GM18502 (cell line): ENCODE results near the gene TNFSF10.

Experiments used
- ATAC-seq: cut with Tn5 transposase; IDR thresholded peaks from one replicate; pipeline ENCODE4 v1.9.1; 2021; ENCODE audit warnings: mild to moderate bottlenecking; ENCODE audit not compliant: unreplicated experiment, poor library complexity

The TNFSF10 gene

DNA sequence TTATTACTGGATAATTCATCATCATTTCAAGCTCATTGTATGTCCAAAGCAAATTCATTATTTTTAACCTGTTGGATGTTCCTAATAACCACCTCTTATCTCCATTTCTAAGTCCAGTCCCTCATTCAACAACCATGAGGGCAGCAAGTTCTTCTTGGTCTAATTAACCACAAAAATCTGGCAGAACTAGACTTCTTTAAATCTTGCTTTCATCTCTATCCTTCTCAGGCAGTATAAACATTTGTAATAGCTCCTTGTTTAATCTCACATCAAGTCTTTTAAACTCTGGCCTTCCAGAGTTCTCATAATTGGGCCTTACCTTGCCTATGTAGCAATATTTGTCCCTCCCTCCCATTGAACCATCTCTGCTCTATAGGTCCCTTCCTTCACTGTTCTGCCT lies 57.9 kb downstream of the TNFSF10 start:
- no peak for ATAC-seq

DNA sequence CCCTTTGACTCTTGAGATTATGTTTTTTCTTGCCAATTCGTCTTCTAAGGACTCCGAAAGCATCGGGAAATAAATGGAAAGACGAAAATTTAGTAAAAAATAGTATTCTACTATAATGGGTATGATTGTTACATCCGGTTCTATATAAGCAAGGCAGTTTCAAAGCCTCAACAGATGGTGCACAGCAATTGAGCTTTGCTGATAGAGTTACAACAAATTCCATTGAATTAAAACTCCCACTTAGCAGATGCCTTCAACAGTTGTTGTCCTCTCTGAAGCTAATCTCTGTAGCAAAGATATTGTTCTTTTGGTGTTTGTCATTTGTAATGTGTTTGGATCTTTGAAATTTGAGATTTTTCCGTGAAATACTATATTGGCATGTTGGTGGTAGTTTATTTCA lies 58.9 kb downstream of the TNFSF10 start:
- no peak for ATAC-seq

DNA sequence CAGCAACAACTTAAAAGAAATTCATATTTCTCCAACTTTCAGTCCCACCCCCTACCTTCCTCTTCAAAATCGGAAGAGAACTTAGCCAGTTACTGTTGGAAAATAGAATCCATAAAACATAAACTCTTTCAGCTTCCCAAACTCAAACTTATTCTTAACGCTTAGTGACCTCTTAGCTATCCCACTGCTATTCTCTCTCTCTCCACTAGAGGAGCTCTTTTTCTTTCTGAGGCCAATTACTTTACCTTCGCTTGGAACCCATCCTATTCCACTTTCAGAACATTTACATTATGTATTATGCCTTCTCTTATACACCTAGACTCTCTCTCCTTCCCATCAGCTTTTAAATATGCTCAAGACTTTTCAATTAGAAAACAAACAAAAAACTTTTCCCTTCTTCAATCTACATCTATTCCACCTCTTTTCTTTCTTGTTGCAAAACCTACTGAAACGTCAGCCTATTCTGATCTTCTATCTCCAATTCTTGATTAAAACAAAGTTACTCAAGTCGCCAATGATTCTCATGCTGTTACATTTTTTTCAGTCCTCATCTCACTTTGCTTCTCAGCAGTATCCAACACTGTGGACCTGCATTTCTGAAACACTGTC lies 61.6 kb downstream of the TNFSF10 start:
- no peak for ATAC-seq

DNA sequence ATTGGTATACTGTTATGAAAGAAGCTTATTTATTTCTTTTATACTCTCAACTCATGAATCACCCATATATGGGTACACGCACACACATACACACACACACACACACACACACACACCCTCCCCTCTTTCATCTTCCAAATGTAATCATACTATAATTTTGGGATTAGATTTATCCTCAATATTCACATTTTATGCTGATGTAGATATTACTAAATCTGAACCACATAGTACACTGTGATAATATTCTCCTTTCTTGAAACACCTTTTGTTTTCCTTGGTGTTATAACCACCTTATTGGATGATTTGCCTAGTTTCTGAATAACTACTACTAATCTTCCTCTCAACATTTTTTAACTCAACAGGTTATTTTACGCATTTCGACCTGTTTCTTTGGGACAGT lies 66.8 kb downstream of the TNFSF10 start:
- ATAC-seq, result no peak
